AG09319 (cell line): Measurements from ENCODE around the gene TBC1D22A.

Experiments
- DNase-seq: peaks from one replicate; pipeline ENCODE4 v3.0.0-alpha.2; 2010; ENCODE audit warnings: low read depth; ENCODE audit errors: extremely low read depth
- CTCF ChIP-seq: IDR thresholded peaks from 2 replicates; pipeline ENCODE4 v1.5.1; 2011; ENCODE audit warnings: low read depth, mild to moderate bottlenecking, inconsistent platforms, low read length, moderate library complexity

Gene TBC1D22A

GRCh38 chr22:47034905-47035419, 272.5 kb downstream of the TBC1D22A start:
- DNase-seq, result no peak
- no peak for TF ChIP-seq CTCF

- no peak for DNase-seq
- no peak for TF ChIP-seq CTCF
These were observed 273.0 kb downstream of the TBC1D22A start for GRCh38 chr22:47035425-47035881.

DNA sequence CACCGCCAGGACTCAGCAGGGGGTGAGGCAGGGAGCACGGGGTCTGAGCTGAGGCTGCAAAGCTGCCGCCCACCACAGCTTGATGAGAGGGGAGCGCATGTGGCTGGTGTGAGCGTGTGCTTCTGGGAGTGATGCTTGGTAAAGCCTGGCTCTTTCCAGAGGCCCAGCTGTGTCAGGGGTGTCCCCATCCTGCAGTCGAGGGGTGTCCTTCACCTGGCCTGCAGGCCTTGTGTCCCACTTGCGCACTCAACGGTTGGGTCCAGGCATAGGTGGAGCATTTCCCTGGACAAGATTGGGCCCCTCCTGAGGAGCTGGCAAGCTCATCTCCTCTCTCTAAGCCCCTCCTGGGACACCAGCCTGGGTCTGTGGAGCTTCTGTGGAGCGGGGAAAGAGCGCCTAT, 273.9 kb downstream of the TBC1D22A start:
- no peak for DNase-seq
- no peak for TF ChIP-seq CTCF

- no peak for TF ChIP-seq CTCF
These were observed 274.6 kb downstream of the TBC1D22A start for GRCh38 chr22:47036936-47037485.

GRCh38 chr22:47038206-47038835, 275.9 kb downstream of the TBC1D22A start:
- DNase-seq, result no peak
- no peak for TF ChIP-seq CTCF

More at GRCh38 chr22:47036936-47037485, 274.6 kb downstream of the TBC1D22A start:
- DNase-seq, result no peak

- TF ChIP-seq CTCF, result no peak
- DNase-seq, result no peak
These were observed 276.9 kb downstream of the TBC1D22A start for GRCh38 chr22:47039356-47039755.

- no peak for DNase-seq
- no peak for TF ChIP-seq CTCF
These were observed 278.2 kb downstream of the TBC1D22A start for GRCh38 chr22:47040486-47041270.
